NCI-H345 treated with DMSO at 0.1 percent for 48 hours (cell line): Measurements from ENCODE around the gene CRAMP1.
"Not testable (repeated sequence)": the region's sequence is repeated elsewhere in the genome, so short reads cannot be mapped to it uniquely, and the experiment has no call there.

ENCODE experiments used
- DNase-seq: peaks from one replicate; lab custom pipeline; 2025; ENCODE audit not compliant: unreplicated experiment; lab: John Stamatoyannopoulos, UW

Gene CRAMP1

GRCh38 chr16:1708083-1708767 lies 96.1 kb downstream of the CRAMP1 start:
- DNase-seq = no peak

GRCh38 chr16:1708768-1709180 lies 96.6 kb downstream of the CRAMP1 start:
- no peak for DNase-seq

- DNase-seq = no peak
These were observed 97.2 kb downstream of the CRAMP1 start for GRCh38 chr16:1709356-1709755.

- no peak for DNase-seq
These were observed 98.8 kb downstream of the CRAMP1 start for GRCh38 chr16:1710811-1711507.

- no peak for DNase-seq
These were observed 100.7 kb downstream of the CRAMP1 start for GRCh38 chr16:1712791-1713261.

GRCh38 chr16:1713331-1713730 lies 101.2 kb downstream of the CRAMP1 start:
- DNase-seq = no peak

- no peak for DNase-seq
These were observed 101.8 kb downstream of the CRAMP1 start for GRCh38 chr16:1713933-1714332.

- no peak for DNase-seq
These were observed 103.1 kb downstream of the CRAMP1 start for GRCh38 chr16:1715220-1715619.

- DNase-seq = not testable (repeated sequence)
These were observed 106.1 kb downstream of the CRAMP1 start for GRCh38 chr16:1718236-1718635.

- peak; percentile 32 for DNase-seq
These were observed 107.5 kb downstream of the CRAMP1 start for GRCh38 chr16:1719559-1720229.

- no peak for DNase-seq
These were observed 109.2 kb downstream of the CRAMP1 start for GRCh38 chr16:1721372-1721771.

GRCh38 chr16:1723450-1724147 lies 111.4 kb downstream of the CRAMP1 start:
- DNase-seq = no peak

- DNase-seq = no peak
These were observed 112.3 kb downstream of the CRAMP1 start for GRCh38 chr16:1724491-1724890.

- no peak for DNase-seq
These were observed 114.7 kb downstream of the CRAMP1 start for GRCh38 chr16:1726661-1727502.
